GM12878 (cell line): ENCODE results near the gene SAMD9. TPM values are rescaled to one million over a fixed set of nuclear protein-coding genes. Genes with fewer than 3 reads are reported as not detected.

Source experiments
- ATAC-seq: fragments of 200-7000 bp; cut with Tn5 transposase; 3 replicates; pipeline ENCODE4 v1.9.1; 2020; ENCODE audit warnings: mild to moderate bottlenecking, moderate library complexity
- BruUV-seq: library from RNA; stranded (reverse); fragments of 400-500 nt; replicated peaks from 2 replicates; lab custom pipeline; 2021; lab: Mats Ljungman, UMichigan
- CTCF ChIA-PET: fragments of 300-600 bp; sonication (Branson Sonifier 250); formaldehyde crosslinking; extraction: SDS; loops from one replicate; lab custom pipeline; 2021; ENCODE audit warnings: inconsistent platforms; lab: Yijun Ruan, JAX
- POLR2A ChIA-PET: fragments of 350-600 bp; formaldehyde crosslinking; extraction: SDS; loops from one replicate; lab custom pipeline; 2021; ENCODE audit warnings: inconsistent platforms; lab: Charles Lee
- RAD21 ChIA-PET: fragments of 300-600 bp; sonication (Branson Sonifier 250); formaldehyde crosslinking; loops from one replicate; lab custom pipeline; 2023; ENCODE audit warnings: antibody characterized with exemption; ENCODE audit not compliant: unreplicated experiment; lab: Charles Lee
- SMC1A ChIA-PET: fragments of 300-600 bp; sonication (Branson Sonifier 250); formaldehyde crosslinking; loops from one replicate; lab custom pipeline; 2023; ENCODE audit not compliant: unreplicated experiment, uncharacterized antibody; lab: Charles Lee
- DNase-seq: peaks from one replicate; pipeline ENCODE4 v3.0.0-alpha.2; 2011; ENCODE audit warnings: low read depth, low spot score
- FAIRE-seq: peaks from 3 replicates; lab custom pipeline; 2011; peaks lifted over from hg19 to GRCh38; lab: Jason Lieb, UNC
- H2AFZ ChIP-seq: 2 replicates; pipeline ENCODE4 v1.6.0; 2011; ENCODE audit warnings: low read depth, low read length, control low read depth; ENCODE audit not compliant: control insufficient read depth
- H3K27ac ChIP-seq: 2 replicates; pipeline ENCODE4 v1.5.1; 2011; ENCODE audit warnings: control low read depth; ENCODE audit not compliant: control insufficient read depth, insufficient read depth
- H3K27me3 ChIP-seq, 2 experiments: replicated peaks in 1 of 2; 2 replicates each; pipeline versions ENCODE4 v1.6.0 to v1.6.1; 2011; ENCODE audit warnings: low read length in 1 of 2; ENCODE audit not compliant: control insufficient read depth in 2 of 2, insufficient read depth in 2 of 2
- H3K36me3 ChIP-seq, 2 experiments: 2 replicates each; pipeline ENCODE4 v1.5.1; 2011; ENCODE audit warnings: low read length in 1 of 2; ENCODE audit not compliant: control insufficient read depth in 2 of 2, insufficient read depth in 2 of 2
- H3K4me1 ChIP-seq: 2 replicates; pipeline ENCODE4 v1.6.1; 2011; ENCODE audit warnings: mild to moderate bottlenecking, low read length, moderate library complexity, mixed read lengths; ENCODE audit not compliant: control insufficient read depth, insufficient read depth
- H3K4me2 ChIP-seq: 2 replicates; pipeline ENCODE4 v1.6.0; 2011; ENCODE audit warnings: control low read depth; ENCODE audit not compliant: control insufficient read depth, insufficient read depth
- H3K4me3 ChIP-seq: fragments of 200-600 bp; sonication (generic); 2 replicates; pipeline ENCODE4 v1.5.1; 2016
- H3K79me2 ChIP-seq: 2 replicates; pipeline ENCODE4 v1.6.0; 2011; ENCODE audit warnings: low read length; ENCODE audit not compliant: control insufficient read depth, insufficient read depth
- H3K9ac ChIP-seq: 2 replicates; pipeline ENCODE4 v1.8.0; 2011; ENCODE audit warnings: low read length, control low read depth, mixed read lengths; ENCODE audit not compliant: control insufficient read depth, insufficient read depth
- H3K9me3 ChIP-seq: replicated peaks from 3 replicates; pipeline ENCODE4 v1.5.1; 2011; ENCODE audit warnings: mild to moderate bottlenecking, low read length; ENCODE audit not compliant: control insufficient read depth, insufficient read depth
- H4K20me1 ChIP-seq: 2 replicates; pipeline ENCODE4 v1.6.0; 2011; ENCODE audit not compliant: control insufficient read depth, insufficient read depth
- ESRRA ChIP-seq: IDR thresholded peaks from 2 replicates; pipeline ENCODE4 v1.6.1; 2012; ENCODE audit warnings: mild to moderate bottlenecking, low read length, improper control_type of control experiment
- NFXL1 ChIP-seq: fragments of 450-650 bp; IDR thresholded peaks from 2 replicates; pipeline ENCODE4 v1.6.1; 2017; ENCODE audit warnings: antibody characterized with exemption, mild to moderate bottlenecking, borderline replicate concordance
- POU2F2 ChIP-seq: IDR thresholded peaks from 3 replicates; pipeline ENCODE4 v1.6.1; 2011; ENCODE audit warnings: low read depth, mild to moderate bottlenecking, low read length, borderline replicate concordance
- WGBS: methylation state at CpG from one replicate; pipeline ENCODE4 v1.1.6; 2016; ENCODE audit warnings: low lambda C conversion rate; ENCODE audit not compliant: insufficient replicate concordance, insufficient coverage; ENCODE audit errors: missing lambda C conversion rate; 5-methylcytosine and 5-hydroxymethylcytosine counted together
- in situ Hi-C: fragments of 300-500 bp; cut with MboI; formaldehyde crosslinking; loops from 9 replicates; pipeline ENCODE4 v1.14.3; 2018; ENCODE audit warnings: mixed read lengths
- intact Hi-C: fragments of 100-400 bp; cut with micrococcal nuclease; formaldehyde crosslinking; loops from one replicate; pipeline ENCODE4 v1.14.2; 2022; ENCODE audit not compliant: unreplicated experiment
- polyA plus RNA-seq, 11 experiments: library from polyadenylated mRNA; depleted of rRNA in 4 of 11; unstranded in 6 of 11; stranded (reverse) in 5 of 11; fragments of >200 nt; fragmentation: Nextera tagmentation in 4 of 11; fragmentation: Illumina TruSeq in 1 of 11; extraction: Ambion mirVana in 4 of 11; extraction: Trizol in 1 of 11; gene quantifications; 1 replicate in 1 of 11; 2 replicates in 10 of 11; pipeline versions ENCODE4 v1.2.1 to v1.2.3, GENCODE V29; 2011 to 2016; ENCODE audit warnings: inconsistent platforms in 2 of 11, missing spikeins in 2 of 11, low read depth in 1 of 11
- total RNA-seq, 4 experiments: library from RNA; depleted of rRNA in 3 of 4; stranded (reverse); fragments of >200 nt in 3 of 4; fragmentation: Illumina TruSeq in 1 of 4; extraction: Trizol in 1 of 4; gene quantifications; 2 replicates each; pipeline versions ENCODE4 v1.2.1 to v1.2.3, GENCODE V29; 2013 to 2021
- TF ChIP-seq, protein P1 (sequence below): IDR thresholded peaks from 2 replicates; pipeline ENCODE4 v1.6.1; 2011; ENCODE audit warnings: borderline replicate concordance, low read depth, mild to moderate bottlenecking, moderate library complexity, mixed read lengths, low read length; ENCODE audit not compliant: insufficient read depth; ENCODE audit errors: extremely low read length
- TF ChIP-seq, protein P2 (sequence below): fragments of 450-650 bp; conservative IDR thresholded peaks from 2 replicates; pipeline ENCODE4 v1.6.1; 2017; ENCODE audit warnings: mild to moderate bottlenecking, moderate library complexity
- TF ChIP-seq, protein P3 (sequence below): fragments of 450-650 bp; IDR thresholded peaks from 2 replicates; pipeline ENCODE4 v1.6.1; 2017; ENCODE audit warnings: mild to moderate bottlenecking
- TF ChIP-seq, protein P4 (sequence below): fragments of 450-650 bp; IDR thresholded peaks from 2 replicates; pipeline ENCODE4 v1.6.1; 2017; ENCODE audit warnings: mild to moderate bottlenecking, moderate library complexity

SAMD9 gene
- total and polyA plus RNA-seq, 10 of the 15 experiments (the other 5 are each of a cell fraction or from before 2014, with no cell fraction given), result 6.4 to 37.1 (median 15.1) TPM

DNA sequence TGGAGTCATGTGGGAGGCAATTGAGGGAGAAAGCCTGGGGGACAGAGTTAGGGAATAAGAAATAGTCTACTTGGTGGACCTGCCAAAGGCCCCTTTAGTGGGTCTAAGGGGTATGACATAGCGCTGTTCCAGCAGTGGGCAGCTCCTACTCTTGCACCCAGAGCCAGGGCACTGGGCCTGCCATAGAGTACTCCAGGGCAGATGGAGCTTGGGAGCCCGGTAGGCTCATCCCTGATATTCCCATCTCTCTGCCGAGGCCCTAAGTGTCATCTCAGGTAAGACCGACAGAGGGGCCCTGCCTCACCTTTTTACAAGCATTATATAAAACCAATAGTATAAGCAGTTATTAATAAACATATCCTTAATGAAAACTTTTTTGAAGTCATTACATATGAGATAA lies 20.8 kb upstream of the SAMD9 start:
- intact Hi-C loops, result no loop called here
- no peaks in the 10 kb centered on the region for H3K27me3 ChIP-seq
- FAIRE-seq (no peak), ATAC-seq (no peak), DNase-seq (no peak)
- no TSS peak for BruUV-seq
- POLR2A ChIA-PET, result no interaction called here
- no peaks in the 10 kb centered on the region for H4K20me1 ChIP-seq
- no peaks in the 10 kb centered on the region for H3K79me2 ChIP-seq
- H3K9me3 ChIP-seq, result peaks cover 8% of the 10 kb centered on the region
- TF ChIP-seq ESRRA (no peak), POU2F2 (no peak), NFXL1 (no peak)
- TF ChIP-seq, protein P1, sequence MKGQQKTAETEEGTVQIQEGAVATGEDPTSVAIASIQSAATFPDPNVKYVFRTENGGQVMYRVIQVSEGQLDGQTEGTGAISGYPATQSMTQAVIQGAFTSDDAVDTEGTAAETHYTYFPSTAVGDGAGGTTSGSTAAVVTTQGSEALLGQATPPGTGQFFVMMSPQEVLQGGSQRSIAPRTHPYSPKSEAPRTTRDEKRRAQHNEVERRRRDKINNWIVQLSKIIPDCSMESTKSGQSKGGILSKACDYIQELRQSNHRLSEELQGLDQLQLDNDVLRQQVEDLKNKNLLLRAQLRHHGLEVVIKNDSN, result no peak
- TF ChIP-seq, protein P2, sequence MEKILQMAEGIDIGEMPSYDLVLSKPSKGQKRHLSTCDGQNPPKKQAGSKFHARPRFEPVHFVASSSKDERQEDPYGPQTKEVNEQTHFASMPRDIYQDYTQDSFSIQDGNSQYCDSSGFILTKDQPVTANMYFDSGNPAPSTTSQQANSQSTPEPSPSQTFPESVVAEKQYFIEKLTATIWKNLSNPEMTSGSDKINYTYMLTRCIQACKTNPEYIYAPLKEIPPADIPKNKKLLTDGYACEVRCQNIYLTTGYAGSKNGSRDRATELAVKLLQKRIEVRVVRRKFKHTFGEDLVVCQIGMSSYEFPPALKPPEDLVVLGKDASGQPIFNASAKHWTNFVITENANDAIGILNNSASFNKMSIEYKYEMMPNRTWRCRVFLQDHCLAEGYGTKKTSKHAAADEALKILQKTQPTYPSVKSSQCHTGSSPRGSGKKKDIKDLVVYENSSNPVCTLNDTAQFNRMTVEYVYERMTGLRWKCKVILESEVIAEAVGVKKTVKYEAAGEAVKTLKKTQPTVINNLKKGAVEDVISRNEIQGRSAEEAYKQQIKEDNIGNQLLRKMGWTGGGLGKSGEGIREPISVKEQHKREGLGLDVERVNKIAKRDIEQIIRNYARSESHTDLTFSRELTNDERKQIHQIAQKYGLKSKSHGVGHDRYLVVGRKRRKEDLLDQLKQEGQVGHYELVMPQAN, result no peak
- TF ChIP-seq, protein P3, sequence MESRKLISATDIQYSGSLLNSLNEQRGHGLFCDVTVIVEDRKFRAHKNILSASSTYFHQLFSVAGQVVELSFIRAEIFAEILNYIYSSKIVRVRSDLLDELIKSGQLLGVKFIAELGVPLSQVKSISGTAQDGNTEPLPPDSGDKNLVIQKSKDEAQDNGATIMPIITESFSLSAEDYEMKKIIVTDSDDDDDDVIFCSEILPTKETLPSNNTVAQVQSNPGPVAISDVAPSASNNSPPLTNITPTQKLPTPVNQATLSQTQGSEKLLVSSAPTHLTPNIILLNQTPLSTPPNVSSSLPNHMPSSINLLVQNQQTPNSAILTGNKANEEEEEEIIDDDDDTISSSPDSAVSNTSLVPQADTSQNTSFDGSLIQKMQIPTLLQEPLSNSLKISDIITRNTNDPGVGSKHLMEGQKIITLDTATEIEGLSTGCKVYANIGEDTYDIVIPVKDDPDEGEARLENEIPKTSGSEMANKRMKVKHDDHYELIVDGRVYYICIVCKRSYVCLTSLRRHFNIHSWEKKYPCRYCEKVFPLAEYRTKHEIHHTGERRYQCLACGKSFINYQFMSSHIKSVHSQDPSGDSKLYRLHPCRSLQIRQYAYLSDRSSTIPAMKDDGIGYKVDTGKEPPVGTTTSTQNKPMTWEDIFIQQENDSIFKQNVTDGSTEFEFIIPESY, result no peak
- TF ChIP-seq, protein P4, sequence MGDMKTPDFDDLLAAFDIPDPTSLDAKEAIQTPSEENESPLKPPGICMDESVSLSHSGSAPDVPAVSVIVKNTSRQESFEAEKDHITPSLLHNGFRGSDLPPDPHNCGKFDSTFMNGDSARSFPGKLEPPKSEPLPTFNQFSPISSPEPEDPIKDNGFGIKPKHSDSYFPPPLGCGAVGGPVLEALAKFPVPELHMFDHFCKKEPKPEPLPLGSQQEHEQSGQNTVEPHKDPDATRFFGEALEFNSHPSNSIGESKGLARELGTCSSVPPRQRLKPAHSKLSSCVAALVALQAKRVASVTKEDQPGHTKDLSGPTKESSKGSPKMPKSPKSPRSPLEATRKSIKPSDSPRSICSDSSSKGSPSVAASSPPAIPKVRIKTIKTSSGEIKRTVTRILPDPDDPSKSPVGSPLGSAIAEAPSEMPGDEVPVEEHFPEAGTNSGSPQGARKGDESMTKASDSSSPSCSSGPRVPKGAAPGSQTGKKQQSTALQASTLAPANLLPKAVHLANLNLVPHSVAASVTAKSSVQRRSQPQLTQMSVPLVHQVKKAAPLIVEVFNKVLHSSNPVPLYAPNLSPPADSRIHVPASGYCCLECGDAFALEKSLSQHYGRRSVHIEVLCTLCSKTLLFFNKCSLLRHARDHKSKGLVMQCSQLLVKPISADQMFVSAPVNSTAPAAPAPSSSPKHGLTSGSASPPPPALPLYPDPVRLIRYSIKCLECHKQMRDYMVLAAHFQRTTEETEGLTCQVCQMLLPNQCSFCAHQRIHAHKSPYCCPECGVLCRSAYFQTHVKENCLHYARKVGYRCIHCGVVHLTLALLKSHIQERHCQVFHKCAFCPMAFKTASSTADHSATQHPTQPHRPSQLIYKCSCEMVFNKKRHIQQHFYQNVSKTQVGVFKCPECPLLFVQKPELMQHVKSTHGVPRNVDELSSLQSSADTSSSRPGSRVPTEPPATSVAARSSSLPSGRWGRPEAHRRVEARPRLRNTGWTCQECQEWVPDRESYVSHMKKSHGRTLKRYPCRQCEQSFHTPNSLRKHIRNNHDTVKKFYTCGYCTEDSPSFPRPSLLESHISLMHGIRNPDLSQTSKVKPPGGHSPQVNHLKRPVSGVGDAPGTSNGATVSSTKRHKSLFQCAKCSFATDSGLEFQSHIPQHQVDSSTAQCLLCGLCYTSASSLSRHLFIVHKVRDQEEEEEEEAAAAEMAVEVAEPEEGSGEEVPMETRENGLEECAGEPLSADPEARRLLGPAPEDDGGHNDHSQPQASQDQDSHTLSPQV, result no peak
- H3K4me1 ChIP-seq, result no peaks in the 10 kb centered on the region
- H3K36me3 ChIP-seq, result peaks cover 4 to 44% of the 10 kb centered on the region in 2 experiments
- no peak overlapping the region for H3K9ac ChIP-seq
- WGBS, result 96% methylated on average over 4 of the region's 4 CpGs
- in situ Hi-C loops, result no loop called here
- no peak overlapping the region for H2AFZ ChIP-seq
- H3K4me2 ChIP-seq, result no peak overlapping the region
- SMC1A ChIA-PET, result interaction anchor here (2.8 kb wide), 1 partner anchor 20 kb away, joined by 12 read pairs; the partner anchor contains the start of gene SAMD9
- H3K27ac ChIP-seq, result no peak overlapping the region
- CTCF ChIA-PET, result no interaction called here
- H3K4me3 ChIP-seq, result no peak overlapping the region
- RAD21 ChIA-PET, result no interaction called here
